OCI-LY7 (cell line): ENCODE data around the gene CIAO2B.

Experiments used
- EZH2phosphoT487 ChIP-seq: fragments of 200-600 bp; sonication (generic); IDR thresholded peaks from 2 replicates; pipeline ENCODE4 v1.6.1; 2018; ENCODE audit warnings: low read depth, borderline replicate concordance, mild to moderate bottlenecking, mixed run types, antibody characterized with exemption, low read length, moderate library complexity, mixed read lengths
- TF ChIP-seq, protein P1 (sequence below): fragments of 200-600 bp; sonication (generic); conservative IDR thresholded peaks from 2 replicates; pipeline ENCODE4 v1.5.1; 2014; ENCODE audit warnings: mild to moderate bottlenecking, antibody characterized with exemption, low read length, moderate library complexity, mixed read lengths

DNA sequence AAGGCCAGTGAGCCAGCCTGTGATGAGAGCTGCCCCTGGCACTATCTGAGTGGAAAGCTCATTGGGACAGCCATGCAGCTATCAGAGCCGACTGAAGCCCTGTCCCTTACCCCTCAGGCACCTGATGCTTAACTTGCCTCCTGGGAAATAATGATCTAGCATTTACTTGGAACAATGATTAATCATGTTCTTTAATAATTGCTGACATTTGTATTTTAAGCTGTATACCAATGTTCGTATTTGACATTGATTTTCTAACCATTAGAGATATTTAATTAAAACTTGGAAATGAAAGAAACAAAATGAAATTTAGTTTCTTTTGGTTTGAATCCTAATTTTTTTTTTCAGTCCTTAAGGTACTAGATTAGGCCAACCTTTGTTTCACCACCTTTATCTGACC is 43.4 kb downstream of the CIAO2B start:
- TF ChIP-seq, protein P1, sequence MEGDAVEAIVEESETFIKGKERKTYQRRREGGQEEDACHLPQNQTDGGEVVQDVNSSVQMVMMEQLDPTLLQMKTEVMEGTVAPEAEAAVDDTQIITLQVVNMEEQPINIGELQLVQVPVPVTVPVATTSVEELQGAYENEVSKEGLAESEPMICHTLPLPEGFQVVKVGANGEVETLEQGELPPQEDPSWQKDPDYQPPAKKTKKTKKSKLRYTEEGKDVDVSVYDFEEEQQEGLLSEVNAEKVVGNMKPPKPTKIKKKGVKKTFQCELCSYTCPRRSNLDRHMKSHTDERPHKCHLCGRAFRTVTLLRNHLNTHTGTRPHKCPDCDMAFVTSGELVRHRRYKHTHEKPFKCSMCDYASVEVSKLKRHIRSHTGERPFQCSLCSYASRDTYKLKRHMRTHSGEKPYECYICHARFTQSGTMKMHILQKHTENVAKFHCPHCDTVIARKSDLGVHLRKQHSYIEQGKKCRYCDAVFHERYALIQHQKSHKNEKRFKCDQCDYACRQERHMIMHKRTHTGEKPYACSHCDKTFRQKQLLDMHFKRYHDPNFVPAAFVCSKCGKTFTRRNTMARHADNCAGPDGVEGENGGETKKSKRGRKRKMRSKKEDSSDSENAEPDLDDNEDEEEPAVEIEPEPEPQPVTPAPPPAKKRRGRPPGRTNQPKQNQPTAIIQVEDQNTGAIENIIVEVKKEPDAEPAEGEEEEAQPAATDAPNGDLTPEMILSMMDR = no peak
- TF ChIP-seq EZH2phosphoT487 = no peak
